Testis (tissue), 2 donors: ENCODE data around the gene TMEM203.

ENCODE experiments used
- POLR2A ChIP-seq: fragments of 450-650 bp; IDR thresholded peaks from one replicate; pipeline ENCODE4 v1.6.1; 2017; ENCODE audit warnings: antibody characterized with exemption, mild to moderate bottlenecking, moderate library complexity
- TF ChIP-seq, protein P1 (sequence below), 3 experiments: fragments of 450-650 bp in 2 of 3; fragments of 200-600 bp in 1 of 3; sonication (generic) in 1 of 3; IDR thresholded peaks; one replicate each; pipeline ENCODE4 v1.5.1; 2016 to 2019; ENCODE audit warnings: antibody characterized with exemption in 3 of 3, mild to moderate bottlenecking in 2 of 3, moderate library complexity in 1 of 3

DNA sequence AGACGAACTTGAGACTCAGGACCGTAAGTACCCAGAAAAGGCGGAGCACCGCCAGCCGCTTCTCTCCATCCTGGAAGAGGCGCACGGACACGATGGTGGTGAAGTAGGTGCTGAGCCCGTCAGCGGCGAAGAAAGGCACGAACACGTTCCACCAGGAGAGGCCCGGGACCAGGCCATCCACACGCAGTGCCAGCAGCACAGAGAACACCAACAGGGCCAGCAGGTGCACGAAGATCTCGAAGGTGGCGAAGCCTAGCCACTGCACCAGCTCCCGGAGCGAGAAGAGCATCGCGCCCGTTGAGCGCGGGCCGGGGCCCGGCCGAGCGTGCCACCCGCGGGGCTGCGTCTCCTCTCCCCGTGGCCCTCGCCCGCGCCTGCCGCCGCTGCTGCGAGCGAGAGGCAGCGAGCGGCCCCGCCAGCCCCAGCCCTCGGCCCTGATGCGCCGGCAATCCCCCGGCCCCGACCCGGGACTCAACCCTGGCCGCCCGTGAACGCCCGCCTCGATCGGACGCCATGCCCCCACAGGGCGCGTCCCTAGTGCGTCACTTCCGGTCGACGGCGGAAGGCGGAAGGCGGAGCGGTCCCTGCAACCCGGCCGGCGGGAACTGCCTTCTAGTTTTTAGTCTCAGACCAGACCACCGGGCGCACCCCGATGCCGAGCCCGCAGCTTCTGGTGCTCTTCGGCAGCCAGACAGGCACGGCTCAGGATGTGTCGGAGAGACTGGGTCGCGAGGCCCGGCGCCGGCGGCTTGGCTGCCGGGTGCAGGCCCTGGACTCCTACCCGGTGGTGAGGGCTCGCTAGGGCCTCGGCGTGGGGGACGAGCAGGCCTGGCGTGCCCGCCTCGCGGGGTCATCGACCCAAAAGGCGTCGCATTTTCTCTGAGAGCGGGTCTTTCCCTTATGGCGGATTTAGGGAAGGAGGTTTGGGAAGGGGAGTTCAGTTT, at the start of gene TMEM203, which contains the start of gene NDOR1:
- TF ChIP-seq, protein P1, sequence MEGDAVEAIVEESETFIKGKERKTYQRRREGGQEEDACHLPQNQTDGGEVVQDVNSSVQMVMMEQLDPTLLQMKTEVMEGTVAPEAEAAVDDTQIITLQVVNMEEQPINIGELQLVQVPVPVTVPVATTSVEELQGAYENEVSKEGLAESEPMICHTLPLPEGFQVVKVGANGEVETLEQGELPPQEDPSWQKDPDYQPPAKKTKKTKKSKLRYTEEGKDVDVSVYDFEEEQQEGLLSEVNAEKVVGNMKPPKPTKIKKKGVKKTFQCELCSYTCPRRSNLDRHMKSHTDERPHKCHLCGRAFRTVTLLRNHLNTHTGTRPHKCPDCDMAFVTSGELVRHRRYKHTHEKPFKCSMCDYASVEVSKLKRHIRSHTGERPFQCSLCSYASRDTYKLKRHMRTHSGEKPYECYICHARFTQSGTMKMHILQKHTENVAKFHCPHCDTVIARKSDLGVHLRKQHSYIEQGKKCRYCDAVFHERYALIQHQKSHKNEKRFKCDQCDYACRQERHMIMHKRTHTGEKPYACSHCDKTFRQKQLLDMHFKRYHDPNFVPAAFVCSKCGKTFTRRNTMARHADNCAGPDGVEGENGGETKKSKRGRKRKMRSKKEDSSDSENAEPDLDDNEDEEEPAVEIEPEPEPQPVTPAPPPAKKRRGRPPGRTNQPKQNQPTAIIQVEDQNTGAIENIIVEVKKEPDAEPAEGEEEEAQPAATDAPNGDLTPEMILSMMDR (IDR thresholded peaks at IDR 0.05): no peak
- no peak for TF ChIP-seq POLR2A
